Stimulated activated naive B cell treated with anti-CD40 and anti-IgM and Interleukin-4, amounts not matched to agents 10 μg/mL and 1 μg/mL and 100 μg/mL, for 72 hours (primary cell): ENCODE measurements around the gene SURF6.

Experiments used
- ATAC-seq, 2 donors: fragments of 150-1000 bp; cut with Tn5 transposase; replicated peaks; 2 replicates each; pipeline ENCODE4 v1.10.0; 2021; ENCODE audit warnings: moderate library complexity in 1 of 2
- DNase-seq: peaks from one replicate; pipeline ENCODE4 v3.0.0; 2021
- H3K27ac Mint-ChIP-seq: one replicate; pipeline ENCODE4 v1.8.0; 2022; ENCODE audit warnings: mild to moderate bottlenecking, mixed read lengths
- H3K27me3 Mint-ChIP-seq, 2 donors: one replicate each; pipeline ENCODE4 v1.8.0; 2022; ENCODE audit warnings: mixed read lengths in 2 of 2
- H3K36me3 Mint-ChIP-seq, 2 donors: one replicate each; pipeline ENCODE4 v1.8.0; 2022; ENCODE audit warnings: mixed read lengths in 2 of 2, mild to moderate bottlenecking in 1 of 2
- H3K4me1 Mint-ChIP-seq, 2 donors: one replicate each; pipeline ENCODE4 v1.8.0; 2022; ENCODE audit warnings: mixed read lengths in 2 of 2, mild to moderate bottlenecking in 1 of 2
- H3K4me3 Mint-ChIP-seq, 2 donors: one replicate each; pipeline ENCODE4 v1.8.0; 2022; ENCODE audit warnings: mild to moderate bottlenecking in 2 of 2, mixed read lengths in 2 of 2, moderate library complexity in 1 of 2
- H3K9me3 Mint-ChIP-seq, 2 donors: one replicate each; pipeline ENCODE4 v1.8.0; 2022; ENCODE audit warnings: mixed read lengths in 2 of 2, mild to moderate bottlenecking in 1 of 2

SURF6 gene

GRCh38 chr9:133359399-133360175 is 23.6 kb upstream of the SURF6 start:
- DNase-seq (no peak), ATAC-seq (no peak)
- peak overlapping the region; percentile 80 for H3K27ac Mint-ChIP-seq
- peaks cover 36 to 53% of the 10 kb centered on the region in 2 donors for H3K36me3 Mint-ChIP-seq
- no peaks in the 10 kb centered on the region for H3K9me3 Mint-ChIP-seq
- H3K27me3 Mint-ChIP-seq: no peaks in the 10 kb centered on the region
- H3K4me3 Mint-ChIP-seq: no peak overlapping the region
- H3K4me1 Mint-ChIP-seq: peaks cover 32 to 59% of the 10 kb centered on the region in 2 donors

GRCh38 chr9:133357656-133358055 is 21.7 kb upstream of the SURF6 start:
- Mint-ChIP-seq H3K9me3 (no peaks in the 10 kb centered on the region), H3K4me3 (peak overlapping the region; percentile 91 to 96), H3K27me3 (no peaks in the 10 kb centered on the region), H3K36me3 (peaks cover 25 to 45% of the 10 kb centered on the region in 2 donors), H3K27ac (peak overlapping the region; percentile 73), H3K4me1 (peaks cover 40 to 79% of the 10 kb centered on the region in 2 donors)
- DNase-seq (no peak), ATAC-seq (no peak)

- H3K4me1 Mint-ChIP-seq: peaks cover 44 to 78% of the 10 kb centered on the region in 2 donors
- H3K27me3 Mint-ChIP-seq: no peaks in the 10 kb centered on the region
- ATAC-seq (peak; percentile 85 to 91), DNase-seq (peak; percentile 81)
- peak within 1 kb of the TSS; percentile 92 for H3K27ac Mint-ChIP-seq
- H3K36me3 Mint-ChIP-seq: peaks cover 26 to 46% of the 10 kb centered on the region in 2 donors
- peak within 1 kb of the TSS; percentile 91 to 96 for H3K4me3 Mint-ChIP-seq
- no peaks in the 10 kb centered on the region for H3K9me3 Mint-ChIP-seq
Observed at GRCh38 chr9:133356391-133357091, 20.6 kb upstream of the SURF6 start, which contains the start of the genes SURF1 and SURF2. Gene SURF1 (minus strand): TSS chr9:133356487. CDS start chr9:133356453, 34 bp downstream. Gene SURF2 (plus strand): TSS chr9:133356550. CDS start chr9:133356593, 43 bp downstream.

- no peaks in the 10 kb centered on the region for H3K9me3 Mint-ChIP-seq
- H3K27ac Mint-ChIP-seq: peak overlapping the region; percentile 90
- DNase-seq (no peak), ATAC-seq (peak; percentile 43 to 44)
- H3K4me3 Mint-ChIP-seq: peak overlapping the region; percentile 87 to 96
- H3K27me3 Mint-ChIP-seq: no peaks in the 10 kb centered on the region
- H3K36me3 Mint-ChIP-seq: peaks cover 24 to 40% of the 10 kb centered on the region in 2 donors
- H3K4me1 Mint-ChIP-seq: peaks cover 42 to 74% of the 10 kb centered on the region in 2 donors
Observed at GRCh38 chr9:133355881-133356357, 19.9 kb upstream of the SURF6 start.

GRCh38 chr9:133354766-133355165 is 18.8 kb upstream of the SURF6 start:
- no peak for ATAC-seq
- Mint-ChIP-seq H3K4me1 (peaks cover 41 to 73% of the 10 kb centered on the region in 2 donors), H3K4me3 (peak overlapping the region; percentile 52 to 56), H3K9me3 (no peaks in the 10 kb centered on the region), H3K27me3 (no peaks in the 10 kb centered on the region), H3K36me3 (peaks cover 27 to 43% of the 10 kb centered on the region in 2 donors), H3K27ac (peak overlapping the region; percentile 59)
- DNase-seq: no peak

GRCh38 chr9:133353548-133353947 is 17.6 kb upstream of the SURF6 start:
- Mint-ChIP-seq H3K4me1 (peaks cover 41 to 73% of the 10 kb centered on the region in 2 donors), H3K27me3 (no peaks in the 10 kb centered on the region), H3K36me3 (peaks cover 33 to 48% of the 10 kb centered on the region in 2 donors), H3K9me3 (no peaks in the 10 kb centered on the region), H3K4me3 (no peak overlapping the region), H3K27ac (peak overlapping the region; percentile 92)
- ATAC-seq (no peak), DNase-seq (no peak)

- peak overlapping the region; percentile 92 for H3K27ac Mint-ChIP-seq
- H3K36me3 Mint-ChIP-seq: peaks cover 40 to 48% of the 10 kb centered on the region in 2 donors
- H3K9me3 Mint-ChIP-seq: no peaks in the 10 kb centered on the region
- H3K27me3 Mint-ChIP-seq: no peaks in the 10 kb centered on the region
- DNase-seq: no peak
- no peak for ATAC-seq
- peak overlapping the region in 1 of 2 donors; percentile 37 for H3K4me3 Mint-ChIP-seq
- H3K4me1 Mint-ChIP-seq: peaks cover 37 to 73% of the 10 kb centered on the region in 2 donors
Observed at GRCh38 chr9:133352635-133353340, 16.8 kb upstream of the SURF6 start.

GRCh38 chr9:133351908-133352634 is 16.1 kb upstream of the SURF6 start:
- H3K4me1 Mint-ChIP-seq: peaks cover 33 to 70% of the 10 kb centered on the region in 2 donors
- H3K27me3 Mint-ChIP-seq: no peaks in the 10 kb centered on the region
- H3K4me3 Mint-ChIP-seq: peak overlapping the region in 1 of 2 donors; percentile 32
- H3K27ac Mint-ChIP-seq: peak overlapping the region; percentile 71
- H3K9me3 Mint-ChIP-seq: no peaks in the 10 kb centered on the region
- peak; percentile 34 for DNase-seq
- peak; percentile 21 to 31 for ATAC-seq
- peaks cover 37 to 48% of the 10 kb centered on the region in 2 donors for H3K36me3 Mint-ChIP-seq

GRCh38 chr9:133351526-133351907 is 15.5 kb upstream of the SURF6 start:
- Mint-ChIP-seq H3K36me3 (peaks cover 37 to 54% of the 10 kb centered on the region in 2 donors), H3K4me1 (peaks cover 38 to 72% of the 10 kb centered on the region in 2 donors), H3K9me3 (no peaks in the 10 kb centered on the region), H3K4me3 (no peak overlapping the region), H3K27ac (no peak overlapping the region), H3K27me3 (no peaks in the 10 kb centered on the region)
- ATAC-seq (no peak), DNase-seq (no peak)

- Mint-ChIP-seq H3K27ac (peak overlapping the region; percentile 100), H3K27me3 (no peaks in the 10 kb centered on the region), H3K4me1 (peaks cover 42 to 81% of the 10 kb centered on the region in 2 donors), H3K36me3 (peaks cover 39 to 61% of the 10 kb centered on the region in 2 donors), H3K9me3 (no peaks in the 10 kb centered on the region), H3K4me3 (peak overlapping the region; percentile 97 to 99)
- no peak for ATAC-seq
- DNase-seq: no peak
Observed at GRCh38 chr9:133349965-133350616, 14.1 kb upstream of the SURF6 start.

- Mint-ChIP-seq H3K4me1 (peaks cover 35 to 76% of the 10 kb centered on the region in 2 donors), H3K4me3 (peak overlapping the region; percentile 97 to 99), H3K36me3 (peaks cover 46 to 73% of the 10 kb centered on the region in 2 donors), H3K9me3 (no peaks in the 10 kb centered on the region), H3K27me3 (no peaks in the 10 kb centered on the region), H3K27ac (peak overlapping the region; percentile 100)
- DNase-seq (no peak), ATAC-seq (no peak)
Observed at GRCh38 chr9:133348718-133349573, 13.0 kb upstream of the SURF6 start.

- DNase-seq (peak; percentile 91), ATAC-seq (peak; percentile 81 to 83)
- H3K36me3 Mint-ChIP-seq: peaks cover 44 to 75% of the 10 kb centered on the region in 2 donors
- H3K4me1 Mint-ChIP-seq: peaks cover 33 to 69% of the 10 kb centered on the region in 2 donors
- H3K4me3 Mint-ChIP-seq: peak within 1 kb of the TSS; percentile 97 to 99
- peak within 1 kb of the TSS; percentile 100 for H3K27ac Mint-ChIP-seq
- H3K9me3 Mint-ChIP-seq: no peaks in the 10 kb centered on the region
- no peaks in the 10 kb centered on the region for H3K27me3 Mint-ChIP-seq
Observed at GRCh38 chr9:133347985-133348717, 12.2 kb upstream of the SURF6 start, which contains the start of the genes MED22 and RPL7A. Gene MED22 (minus strand): TSS chr9:133348131. CDS start chr9:133346662, 1,469 bp downstream. Gene RPL7A (plus strand): TSS chr9:133348218. CDS start chr9:133348244, 26 bp downstream.
